Measurements from ENCODE around the gene RNF152.
"Not testable (repeated sequence)": the region's sequence is repeated elsewhere in the genome, so short reads cannot be mapped to it uniquely, and the experiment has no call there.

The RNF152 gene

GRCh38 chr18:61815885-61816470 is 76.8 kb downstream of the RNF152 start:
- DNase-seq (ENCODE audit: low read depth): no peak

DNA sequence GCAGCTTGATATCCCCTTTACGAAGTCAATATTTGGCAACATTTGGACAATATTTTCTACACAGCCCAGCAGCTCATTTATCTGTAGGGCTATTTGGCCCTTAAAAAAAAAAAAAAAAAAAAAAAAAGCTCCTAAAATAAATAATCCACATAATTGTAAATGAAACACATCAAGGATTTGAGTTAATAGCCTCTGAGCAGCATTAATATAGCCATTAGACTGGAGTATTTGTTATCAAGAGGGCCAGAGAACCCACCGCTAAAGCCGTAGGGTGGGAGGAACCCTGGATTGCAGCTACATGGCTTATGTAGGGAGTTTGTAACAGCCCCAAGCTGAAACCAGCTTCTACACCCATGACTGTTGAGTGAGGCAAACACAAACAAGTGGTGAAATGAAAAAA is 84.5 kb downstream of the RNF152 start:
- no peak for DNase-seq (ENCODE audit: low read depth)

- DNase-seq (ENCODE audit: low read depth): no peak
These were observed 89.4 kb downstream of the RNF152 start for GRCh38 chr18:61803393-61803792.

DNA sequence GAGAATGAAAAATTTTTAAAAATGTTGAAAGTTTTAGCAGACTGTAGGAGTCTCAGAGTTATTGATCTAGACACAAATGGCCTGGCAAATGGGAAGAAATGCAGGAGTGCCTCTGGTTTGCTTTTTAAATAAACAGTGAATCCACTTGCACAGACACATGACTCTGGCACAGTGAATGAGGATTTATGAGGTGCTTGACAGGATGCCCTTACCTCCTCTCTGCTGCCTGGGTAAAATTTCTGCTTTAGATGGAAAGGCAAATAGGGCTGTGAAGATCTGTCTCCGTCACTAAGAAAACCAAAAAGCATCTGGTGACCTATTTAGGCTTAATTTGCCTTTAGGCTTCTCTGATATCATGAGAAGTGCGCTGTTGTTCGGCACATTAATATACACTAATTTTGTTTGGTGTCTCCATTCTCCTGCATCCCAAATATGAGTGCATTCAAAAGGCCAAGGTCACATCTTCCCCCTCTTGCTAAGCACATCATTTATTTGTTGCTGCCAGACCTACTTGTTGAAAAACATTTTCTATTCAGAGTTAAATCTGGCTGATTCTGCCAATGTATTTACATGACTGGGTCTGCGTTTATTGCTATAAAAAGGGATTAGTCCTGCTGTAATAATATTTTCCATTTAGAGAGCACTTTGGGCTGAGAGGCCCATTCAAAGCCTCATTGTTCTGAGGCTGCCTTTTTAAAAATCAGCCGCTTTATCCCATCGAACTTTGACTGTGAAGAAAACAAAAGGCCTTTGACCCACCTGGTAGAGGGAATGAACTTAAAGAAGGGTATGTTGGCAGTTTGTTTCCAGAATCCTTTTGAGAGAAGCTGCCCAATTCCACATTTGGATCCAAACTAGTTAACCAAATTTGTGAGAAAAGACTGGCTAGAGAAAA is 94.9 kb downstream of the RNF152 start:
- DNase-seq (ENCODE audit: low read depth): no peak

DNA sequence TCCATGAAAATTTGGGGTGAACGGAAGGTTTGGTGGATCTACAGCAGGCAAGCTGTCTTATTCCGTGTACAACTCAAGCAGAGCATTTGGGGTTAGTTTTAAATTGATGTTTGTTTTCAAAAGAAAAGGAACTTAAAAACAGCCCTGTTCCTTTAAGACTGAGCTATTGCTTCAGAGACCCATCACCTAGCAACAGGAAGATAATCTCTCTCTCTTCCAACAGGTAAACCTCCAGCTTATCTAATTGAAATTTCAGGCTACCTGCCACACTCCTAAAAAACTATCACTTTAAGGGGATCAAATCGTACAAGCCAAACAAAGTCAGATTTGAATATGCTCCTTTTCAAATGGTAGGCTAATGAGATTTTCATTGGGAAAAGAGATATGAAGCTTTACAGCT is 101.8 kb downstream of the RNF152 start:
- no peak for DNase-seq (ENCODE audit: low read depth)

- DNase-seq (ENCODE audit: low read depth): not testable (repeated sequence)
These were observed 105.7 kb downstream of the RNF152 start for GRCh38 chr18:61787011-61787670.

DNA sequence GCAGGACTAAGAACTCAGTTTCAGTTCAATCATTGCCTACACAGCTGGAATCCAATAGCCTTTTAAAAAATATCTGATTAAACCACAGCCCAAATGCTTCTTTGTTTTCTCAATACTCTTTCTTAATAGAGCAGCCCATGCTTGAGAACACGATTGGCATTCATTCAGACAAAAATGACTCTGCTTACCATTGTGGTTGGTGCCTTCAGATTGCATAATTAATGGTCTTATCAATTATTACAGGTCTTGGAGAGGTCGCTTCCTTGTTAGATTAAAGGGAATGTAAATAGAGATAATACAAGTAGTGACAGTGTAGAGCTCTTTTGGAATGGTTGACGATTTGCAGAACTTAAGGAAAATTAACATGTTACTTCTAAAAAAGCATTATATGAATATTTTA is 107.2 kb downstream of the RNF152 start:
- no peak for DNase-seq (ENCODE audit: low read depth)

- no peak for DNase-seq (ENCODE audit: low read depth)
These were observed 108.0 kb downstream of the RNF152 start for GRCh38 chr18:61784834-61785233.

- DNase-seq (ENCODE audit: low read depth): no peak
These were observed 110.3 kb downstream of the RNF152 start for GRCh38 chr18:61782545-61782944.

- not testable (repeated sequence) for DNase-seq (ENCODE audit: low read depth)
These were observed 116.6 kb downstream of the RNF152 start for GRCh38 chr18:61776201-61776600.

- DNase-seq (ENCODE audit: low read depth): no peak
These were observed 118.0 kb downstream of the RNF152 start for GRCh38 chr18:61774846-61775245.

DNA sequence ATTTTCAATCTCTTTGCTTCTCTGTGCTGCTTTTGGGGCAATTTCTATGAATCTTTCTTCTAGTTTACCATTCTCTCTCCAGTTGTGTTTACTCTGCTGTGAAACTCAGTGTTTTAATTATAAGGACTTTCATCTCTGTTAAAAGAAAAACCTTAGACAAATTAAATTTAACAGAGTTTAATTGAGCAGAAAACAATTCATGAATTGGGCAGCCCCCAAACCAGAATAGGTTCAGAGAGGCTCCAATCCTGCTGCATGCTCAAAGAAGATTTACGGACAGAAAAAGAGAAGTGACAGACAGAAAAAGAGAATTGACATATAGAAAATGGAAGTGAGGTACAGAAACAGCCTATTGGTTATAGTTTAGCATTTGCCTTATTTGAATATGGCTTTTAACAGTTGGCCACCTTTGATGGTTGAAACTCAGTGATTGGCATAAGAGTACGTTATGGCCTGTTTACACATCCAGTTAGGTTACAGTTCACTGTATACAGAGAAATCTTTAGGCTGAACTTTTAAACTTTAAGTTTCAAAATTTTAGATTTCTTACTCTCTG is 120.4 kb downstream of the RNF152 start:
- no peak for DNase-seq (ENCODE audit: low read depth)

- no peak for DNase-seq (ENCODE audit: low read depth)
These were observed 120.9 kb downstream of the RNF152 start for GRCh38 chr18:61771861-61772260.

DNA sequence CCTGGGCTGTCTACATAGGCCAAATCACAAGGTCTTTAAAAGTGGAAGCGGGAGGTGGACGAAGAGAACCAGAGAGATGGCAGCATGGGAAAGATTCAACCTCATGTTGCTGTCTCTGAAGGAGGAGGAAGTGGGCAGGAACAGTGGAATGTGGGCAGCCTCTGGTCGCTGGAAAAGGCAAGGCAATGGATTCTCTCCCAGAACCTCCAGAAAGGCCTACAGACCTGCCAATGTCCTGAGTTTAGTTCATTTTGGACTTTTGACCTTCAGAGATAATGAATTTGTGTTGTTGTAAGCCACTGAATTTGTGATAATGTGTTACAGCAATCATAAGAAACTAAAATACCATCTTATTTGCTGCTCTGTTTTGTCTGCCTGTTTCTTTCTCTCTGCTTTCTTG is 122.5 kb downstream of the RNF152 start:
- DNase-seq (ENCODE audit: low read depth): no peak

- DNase-seq (ENCODE audit: low read depth): no peak
These were observed 126.4 kb downstream of the RNF152 start for GRCh38 chr18:61766266-61766884.

GRCh38 chr18:61765097-61765496 is 127.7 kb downstream of the RNF152 start:
- DNase-seq (ENCODE audit: low read depth): peak; percentile 38

- DNase-seq (ENCODE audit: low read depth): no peak
These were observed 128.4 kb downstream of the RNF152 start for GRCh38 chr18:61764381-61764780.

DNA sequence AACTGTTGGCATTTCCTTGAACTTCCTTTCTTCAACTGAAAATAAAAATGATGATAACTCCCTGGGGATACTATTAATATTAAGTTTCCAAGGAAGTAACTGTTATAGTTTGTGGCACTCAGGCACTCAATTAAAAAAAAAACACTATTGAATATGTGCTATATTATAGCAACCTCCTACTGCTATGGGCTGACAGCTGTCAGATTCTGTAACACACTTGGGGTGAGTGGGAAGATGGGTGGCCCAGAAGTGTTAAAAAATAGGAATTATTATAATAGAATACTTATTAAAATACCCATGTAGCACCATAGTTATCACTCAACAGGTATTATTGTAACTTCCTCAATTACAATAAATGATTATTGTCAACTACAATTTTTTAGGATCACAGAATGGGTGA is 130.9 kb downstream of the RNF152 start:
- no peak for DNase-seq (ENCODE audit: low read depth)

Measured in stromal cell of bone marrow (primary cell).